C4-2B (cell line): Measurements from ENCODE around the gene SHISA9.

ENCODE experiments used
- H3K27ac ChIP-seq: fragments of 450-650 bp; 2 replicates; pipeline ENCODE4 v1.5.1; 2017
- ZFX ChIP-seq: fragments of 450-650 bp; IDR thresholded peaks from 2 replicates; pipeline ENCODE4 v1.6.1; 2017
- TF ChIP-seq, protein P1 (sequence below): fragments of 450-650 bp; conservative IDR thresholded peaks from 2 replicates; pipeline ENCODE4 v1.5.1; 2017; ENCODE audit warnings: mild to moderate bottlenecking

Gene SHISA9

DNA sequence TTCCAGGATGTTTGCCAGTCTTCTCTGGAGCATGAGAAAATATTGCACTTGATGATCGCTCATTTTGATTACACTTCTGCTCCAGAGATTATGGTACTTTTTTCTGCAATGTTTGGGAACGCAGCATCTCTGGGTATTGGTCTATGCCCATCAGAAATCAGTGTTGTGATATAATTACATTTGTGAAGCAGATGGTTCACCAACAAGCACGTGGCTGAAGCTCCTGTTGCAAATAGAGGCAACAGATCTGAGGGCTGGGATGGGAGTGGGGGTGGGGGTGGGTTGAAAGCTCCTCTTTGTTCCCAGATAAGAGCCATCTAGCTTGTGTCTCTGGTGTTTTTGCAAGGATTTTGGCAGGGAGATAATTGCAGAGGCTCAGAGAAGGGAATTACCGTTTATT is 252.3 kb downstream of the SHISA9 start:
- H3K27ac ChIP-seq = no peak overlapping the region

DNA sequence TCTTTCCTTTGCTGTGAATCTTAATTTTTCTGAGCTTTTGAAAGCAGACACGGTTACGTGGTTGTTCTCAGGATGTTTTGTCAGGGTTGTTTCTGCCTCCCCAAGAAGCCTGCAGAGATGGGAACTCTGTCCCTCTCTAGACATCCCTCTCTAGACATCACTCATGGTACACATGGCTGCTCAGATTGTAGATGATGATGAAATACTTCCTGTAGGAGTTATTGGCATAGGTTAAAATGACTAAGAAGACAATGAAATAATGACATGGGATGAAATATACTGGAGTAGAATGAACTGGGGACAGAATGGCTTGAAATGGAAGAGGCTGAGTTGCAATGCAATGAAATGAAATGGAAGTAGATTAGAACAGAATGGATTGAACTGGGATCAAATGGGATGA is 253.4 kb downstream of the SHISA9 start:
- H3K27ac ChIP-seq = no peak overlapping the region
- no peak for TF ChIP-seq ZFX

More for the DNA sequence above, 252.3 kb downstream of the SHISA9 start:
- TF ChIP-seq, protein P1, sequence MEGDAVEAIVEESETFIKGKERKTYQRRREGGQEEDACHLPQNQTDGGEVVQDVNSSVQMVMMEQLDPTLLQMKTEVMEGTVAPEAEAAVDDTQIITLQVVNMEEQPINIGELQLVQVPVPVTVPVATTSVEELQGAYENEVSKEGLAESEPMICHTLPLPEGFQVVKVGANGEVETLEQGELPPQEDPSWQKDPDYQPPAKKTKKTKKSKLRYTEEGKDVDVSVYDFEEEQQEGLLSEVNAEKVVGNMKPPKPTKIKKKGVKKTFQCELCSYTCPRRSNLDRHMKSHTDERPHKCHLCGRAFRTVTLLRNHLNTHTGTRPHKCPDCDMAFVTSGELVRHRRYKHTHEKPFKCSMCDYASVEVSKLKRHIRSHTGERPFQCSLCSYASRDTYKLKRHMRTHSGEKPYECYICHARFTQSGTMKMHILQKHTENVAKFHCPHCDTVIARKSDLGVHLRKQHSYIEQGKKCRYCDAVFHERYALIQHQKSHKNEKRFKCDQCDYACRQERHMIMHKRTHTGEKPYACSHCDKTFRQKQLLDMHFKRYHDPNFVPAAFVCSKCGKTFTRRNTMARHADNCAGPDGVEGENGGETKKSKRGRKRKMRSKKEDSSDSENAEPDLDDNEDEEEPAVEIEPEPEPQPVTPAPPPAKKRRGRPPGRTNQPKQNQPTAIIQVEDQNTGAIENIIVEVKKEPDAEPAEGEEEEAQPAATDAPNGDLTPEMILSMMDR = no peak
- no peak for TF ChIP-seq ZFX

DNA sequence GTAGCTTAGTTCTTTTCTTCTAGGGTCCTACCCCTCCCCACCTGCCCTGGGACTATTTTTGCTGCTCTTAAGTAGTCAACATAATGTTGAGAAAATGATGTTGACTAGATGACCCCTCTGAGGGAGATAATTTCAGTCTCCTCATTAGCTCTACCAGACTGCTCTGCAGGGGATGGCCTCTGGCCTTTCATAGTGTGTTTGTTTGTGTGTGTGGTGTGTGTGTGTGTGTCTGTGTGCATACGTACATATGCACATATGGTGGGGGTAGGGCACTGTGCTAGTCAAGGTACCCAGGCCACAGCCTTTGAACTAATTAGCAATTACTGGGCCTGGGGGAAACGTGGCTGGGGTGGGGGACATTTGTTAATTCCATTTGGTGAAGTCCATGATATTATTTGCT is 254.0 kb downstream of the SHISA9 start:
- TF ChIP-seq ZFX = no peak
- TF ChIP-seq, protein P1 = no peak
- no peak overlapping the region for H3K27ac ChIP-seq

DNA sequence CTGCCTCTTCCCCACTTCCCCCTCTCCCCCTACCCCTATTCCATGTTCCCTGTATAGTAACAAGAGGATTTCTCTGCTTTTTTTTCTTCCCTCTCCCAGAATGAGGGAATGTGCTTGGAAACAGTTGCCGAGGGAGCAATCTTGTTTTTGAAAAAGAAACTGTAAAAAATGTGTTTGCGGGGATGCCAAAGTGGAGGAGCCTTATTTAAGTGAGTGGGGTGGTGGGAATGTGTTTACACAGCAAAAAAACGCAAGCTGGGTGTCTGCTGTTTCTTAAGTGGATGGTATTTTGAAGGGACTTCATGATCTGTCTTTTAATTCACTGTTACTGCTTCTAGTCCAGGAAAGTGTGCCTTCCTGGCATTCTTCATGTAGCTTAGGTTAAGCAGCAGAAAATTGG is 254.4 kb downstream of the SHISA9 start:
- TF ChIP-seq, protein P1 = no peak
- no peak for TF ChIP-seq ZFX
- no peak overlapping the region for H3K27ac ChIP-seq

DNA sequence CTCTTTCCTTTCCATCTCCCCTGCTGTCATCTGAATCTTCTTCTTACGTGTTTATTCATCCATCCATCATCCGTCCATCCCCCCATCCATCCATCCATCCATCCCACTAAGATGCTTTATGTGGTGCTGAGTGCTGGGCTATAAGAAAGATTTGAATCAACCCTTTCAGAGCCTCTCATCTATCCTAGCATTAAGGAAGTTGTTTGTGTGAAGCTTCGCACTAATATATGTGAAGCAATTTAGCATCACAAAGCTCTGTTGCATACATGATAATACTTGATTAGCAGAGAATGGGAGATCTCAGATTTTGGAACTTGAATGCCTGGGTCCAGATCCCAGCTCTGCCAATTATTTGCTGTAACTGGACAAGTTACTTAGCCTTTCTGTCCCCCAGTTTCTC is 255.7 kb downstream of the SHISA9 start:
- TF ChIP-seq, protein P1 = no peak
- TF ChIP-seq ZFX = no peak
- no peak overlapping the region for H3K27ac ChIP-seq

DNA sequence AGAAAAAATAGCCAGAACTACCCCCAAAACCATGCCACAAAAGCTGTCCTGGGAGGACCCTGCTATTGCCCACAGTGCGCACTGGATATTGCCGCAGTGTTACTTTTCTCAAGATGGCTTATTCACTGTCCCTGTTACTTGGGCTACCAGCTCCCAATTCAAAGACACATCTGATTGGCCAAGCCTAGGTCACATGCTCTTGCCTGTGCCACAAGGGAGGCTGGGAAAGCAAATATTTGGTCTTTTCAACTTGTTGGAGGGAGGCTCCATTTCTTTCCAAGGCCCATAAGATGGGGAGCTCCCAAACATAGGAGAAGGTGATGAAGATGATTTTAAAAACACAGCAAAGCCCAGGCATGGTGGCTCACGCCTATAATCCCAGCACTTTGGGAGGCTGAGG is 257.0 kb downstream of the SHISA9 start:
- no peak overlapping the region for H3K27ac ChIP-seq
- no peak for TF ChIP-seq ZFX
- TF ChIP-seq, protein P1 = no peak

DNA sequence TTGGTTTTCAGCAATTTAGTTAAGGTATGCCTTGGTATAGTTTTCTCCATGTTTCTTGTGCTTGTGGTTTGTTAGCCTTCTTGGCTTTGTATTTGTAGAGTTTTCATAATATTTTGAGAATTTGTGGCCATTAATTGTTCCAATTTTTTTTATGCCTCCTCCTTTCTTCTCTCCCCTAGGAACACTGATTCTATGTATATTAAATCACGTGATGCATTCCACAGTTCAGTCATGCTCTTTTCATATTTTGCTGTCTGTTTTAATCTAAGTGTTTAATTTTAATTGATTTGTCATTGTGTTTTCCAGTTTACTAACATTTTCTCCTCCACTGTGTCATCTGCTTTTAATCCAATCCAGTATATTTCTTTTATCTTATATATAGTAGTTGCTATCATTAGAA is 263.6 kb downstream of the SHISA9 start:
- no peak for TF ChIP-seq ZFX
- TF ChIP-seq, protein P1 = no peak
- H3K27ac ChIP-seq = no peak overlapping the region

DNA sequence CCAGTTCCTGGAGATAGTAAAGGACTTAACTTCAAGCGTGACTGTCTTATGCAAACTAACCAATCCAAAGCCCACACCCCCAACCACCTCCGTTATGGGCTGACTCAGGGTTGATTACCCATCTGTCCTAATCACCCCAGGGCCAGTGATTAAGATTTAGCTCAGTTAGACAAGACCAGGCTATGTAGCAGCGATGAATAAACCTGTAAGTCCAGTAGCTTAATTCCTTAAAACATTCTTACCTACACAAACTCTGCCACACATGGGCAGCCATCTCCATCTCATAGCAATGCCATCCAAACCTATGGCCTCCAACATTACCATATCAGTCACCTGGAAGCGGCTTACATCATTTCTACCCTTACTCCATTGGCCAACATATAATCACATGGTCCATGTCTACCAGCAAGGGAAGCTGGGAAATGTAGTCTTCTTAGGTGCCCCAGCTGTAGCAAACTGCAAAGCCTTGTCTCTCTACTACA is 266.7 kb downstream of the SHISA9 start:
- H3K27ac ChIP-seq = no peak overlapping the region
- TF ChIP-seq ZFX = no peak
- TF ChIP-seq, protein P1 = no peak
